HepG2 (cell line): ENCODE measurements around the gene EPDR1. TPM values are rescaled to one million over a fixed set of nuclear protein-coding genes. Genes with fewer than 3 reads are reported as not detected.

Experiments
- EEA1 ChIP-seq: sonication (generic); formaldehyde crosslinking; IDR thresholded peaks from 2 replicates; pipeline ENCODE4 v1.5.1; 2020; ENCODE audit warnings: mild to moderate bottlenecking, missing genetic modification reagents, borderline replicate concordance
- GLI4 ChIP-seq: sonication (generic); formaldehyde crosslinking; IDR thresholded peaks from 2 replicates; pipeline ENCODE4 v1.5.1; 2020; ENCODE audit warnings: missing genetic modification reagents, mild to moderate bottlenecking, moderate library complexity, borderline replicate concordance
- GZF1 ChIP-seq: sonication (generic); formaldehyde crosslinking; IDR thresholded peaks from 2 replicates; pipeline ENCODE4 v1.5.1; 2020; ENCODE audit warnings: mild to moderate bottlenecking, missing genetic modification reagents
- HBP1 ChIP-seq: IDR thresholded peaks from 2 replicates; pipeline ENCODE4 v1.6.1; 2016; ENCODE audit warnings: low read depth, control low read depth
- HES4 ChIP-seq: sonication (generic); formaldehyde crosslinking; IDR thresholded peaks from 2 replicates; pipeline ENCODE4 v1.9.0; 2021; ENCODE audit warnings: mild to moderate bottlenecking, missing genetic modification reagents, borderline replicate concordance
- KLF13 ChIP-seq: sonication (generic); formaldehyde crosslinking; IDR thresholded peaks from 2 replicates; pipeline ENCODE4 v1.4.0; 2020; ENCODE audit warnings: mild to moderate bottlenecking, missing genetic modification reagents
- MED1 ChIP-seq: sonication (generic); formaldehyde crosslinking; IDR thresholded peaks from 2 replicates; pipeline ENCODE4 v1.4.0; 2020; ENCODE audit warnings: missing genetic modification reagents
- PREB ChIP-seq: sonication (generic); formaldehyde crosslinking; IDR thresholded peaks from 2 replicates; pipeline ENCODE4 v1.4.0; 2020; ENCODE audit warnings: missing genetic modification reagents
- PRPF4 ChIP-seq: fragments of 200-400 bp; formaldehyde crosslinking; IDR thresholded peaks from 2 replicates; pipeline ENCODE4 v1.6.1; 2016; ENCODE audit warnings: low read length, low read depth; ENCODE audit not compliant: poor library complexity, severe bottlenecking
- SCMH1 ChIP-seq: sonication (generic); formaldehyde crosslinking; IDR thresholded peaks from 2 replicates; pipeline ENCODE4 v1.9.0; 2021; ENCODE audit warnings: missing genetic modification reagents, mild to moderate bottlenecking, borderline replicate concordance
- SP1 ChIP-seq, 2 experiments: fragments of 450-650 bp in 1 of 2; sonication (generic) in 1 of 2; formaldehyde crosslinking in 1 of 2; IDR thresholded peaks; 2 replicates each; pipeline versions ENCODE4 v1.4.0 to v1.6.1; 2016 to 2020; ENCODE audit warnings: missing genetic modification reagents in 1 of 2
- SRF ChIP-seq: IDR thresholded peaks from 2 replicates; pipeline ENCODE4 v1.6.1; 2011; ENCODE audit warnings: mild to moderate bottlenecking, low read depth, low read length, moderate library complexity
- STAT6 ChIP-seq: sonication (generic); formaldehyde crosslinking; IDR thresholded peaks from 2 replicates; pipeline ENCODE4 v1.4.0; 2020; ENCODE audit warnings: missing genetic modification reagents, mild to moderate bottlenecking, borderline replicate concordance
- ZFP1 ChIP-seq: IDR thresholded peaks from 2 replicates; pipeline ENCODE4 v1.6.1; 2016
- ZFP91 ChIP-seq: sonication (generic); formaldehyde crosslinking; IDR thresholded peaks from 2 replicates; pipeline ENCODE4 v1.9.0; 2022; ENCODE audit warnings: missing genetic modification reagents, mild to moderate bottlenecking, borderline replicate concordance
- ZNF263 ChIP-seq: sonication (generic); formaldehyde crosslinking; IDR thresholded peaks from 2 replicates; pipeline ENCODE4 v1.4.0; 2020; ENCODE audit warnings: missing genetic modification reagents
- ZNF335 ChIP-seq: sonication (generic); formaldehyde crosslinking; IDR thresholded peaks from 2 replicates; pipeline ENCODE4 v1.4.0; 2020; ENCODE audit warnings: missing genetic modification reagents
- ZNF383 ChIP-seq: sonication (generic); formaldehyde crosslinking; IDR thresholded peaks from 2 replicates; pipeline ENCODE4 v1.4.0; 2020; ENCODE audit warnings: missing genetic modification reagents, mild to moderate bottlenecking, borderline replicate concordance
- ZNF713 ChIP-seq: sonication (generic); formaldehyde crosslinking; IDR thresholded peaks from 2 replicates; pipeline ENCODE4 v1.4.0; 2020; ENCODE audit warnings: mild to moderate bottlenecking, missing genetic modification reagents
- ZSCAN5A ChIP-seq: sonication (generic); formaldehyde crosslinking; IDR thresholded peaks from 2 replicates; pipeline ENCODE4 v1.8.0; 2022; ENCODE audit warnings: mild to moderate bottlenecking, missing genetic modification reagents, borderline replicate concordance
- polyA plus RNA-seq, 8 experiments: library from polyadenylated mRNA; depleted of rRNA in 3 of 8; stranded (reverse) in 7 of 8; unstranded in 1 of 8; fragments of >200 nt; fragmentation: Illumina TruSeq in 4 of 8; extraction: Trizol in 4 of 8; gene quantifications; 2 replicates each; pipeline versions ENCODE4 v1.2.1 to v1.2.3, GENCODE V29; 2011 to 2016; ENCODE audit warnings: low read depth in 4 of 8, missing spikeins in 1 of 8, mixed read lengths in 1 of 8; ENCODE audit not compliant: insufficient read depth in 1 of 8
- total RNA-seq, 5 experiments: library from RNA; depleted of rRNA; stranded (reverse); fragments of >200 nt; fragmentation: Illumina TruSeq; extraction: Trizol; gene quantifications; 2 replicates each; pipeline ENCODE4 v1.2.3, GENCODE V29; 2016; ENCODE audit warnings: low read depth in 1 of 5

Gene EPDR1
- total and polyA plus RNA-seq, 2 of the 13 experiments (the other 11 are each of a cell fraction or from before 2014, with no cell fraction given), result 38.3 to 50.2 TPM

- TF ChIP-seq ZFP91, result peak; percentile 65; the same call in 1 of the 2 replicates
- no peak for TF ChIP-seq GLI4
- no peak for TF ChIP-seq SP1 (IDR thresholded peaks at IDR 0.05)
- no peak for TF ChIP-seq SP1 (CRISPR knock-in tag; IDR thresholded peaks at IDR 0.05)
- TF ChIP-seq HBP1, result no peak
- no peak for TF ChIP-seq SRF
- TF ChIP-seq ZNF335 (CRISPR knock-in tag), result no peak
- TF ChIP-seq STAT6 (CRISPR knock-in tag), result no peak
- no peak for TF ChIP-seq ZNF383 (CRISPR knock-in tag)
- no peak for TF ChIP-seq ZNF263 (CRISPR knock-in tag)
- TF ChIP-seq EEA1 (CRISPR knock-in tag), result no peak
- TF ChIP-seq MED1 (CRISPR knock-in tag), result no peak; the same call in 1 of the 2 replicates
- TF ChIP-seq ZNF713 (CRISPR knock-in tag), result no peak
- no peak for TF ChIP-seq ZFP1 (CRISPR knock-in tag)
- TF ChIP-seq KLF13 (CRISPR knock-in tag), result no peak
- no peak for TF ChIP-seq SCMH1
- no peak for TF ChIP-seq PREB (CRISPR knock-in tag)
- TF ChIP-seq HES4, result peak; percentile 75; the same call in 1 of the 2 replicates
- no peak for TF ChIP-seq ZSCAN5A (CRISPR knock-in tag)
- no peak for TF ChIP-seq GZF1 (CRISPR knock-in tag)
- TF ChIP-seq PRPF4, result no peak
Observed at GRCh38 chr7:37916673-37917660, 3.5 kb upstream of the EPDR1 start, which contains the start of gene SFRP4 (continued).
